Thoracic aorta (tissue), 2 donors: ENCODE results near the gene CENPS. TPM values are rescaled to one million over a fixed set of nuclear protein-coding genes. Genes with fewer than 3 reads are reported as not detected.
A peak's percentile ranks its signal among the peaks of the same experiment; 100 is the strongest.

Experiments used
- ATAC-seq: fragments of 150-250 bp; one replicate; pipeline ENCODE4 v1.8.0; 2017; ENCODE audit warnings: low read depth; ENCODE audit not compliant: insufficient number of reproducible peaks, low FRiP score
- DNase-seq: peaks from one replicate; pipeline ENCODE4 v3.0.0-alpha.2; 2020; ENCODE audit warnings: low spot score
- H3K27ac ChIP-seq, 2 donors: fragments of 200-600 bp; sonication (generic); 1 replicate in 1 of 2; 2 replicates in 1 of 2; pipeline ENCODE4 v1.5.1; 2016; ENCODE audit warnings: mild to moderate bottlenecking in 2 of 2, moderate library complexity in 2 of 2
- H3K27me3 ChIP-seq: fragments of 200-600 bp; sonication (generic); replicated peaks from 2 replicates; pipeline ENCODE4 v1.6.0; 2016; ENCODE audit warnings: mild to moderate bottlenecking; ENCODE audit not compliant: insufficient read depth
- H3K36me3 ChIP-seq: fragments of 200-600 bp; sonication (generic); one replicate; pipeline ENCODE4 v1.5.1; 2016
- H3K4me1 ChIP-seq, 2 donors: fragments of 200-600 bp; sonication (generic); 1 replicate in 1 of 2; 2 replicates in 1 of 2; pipeline versions ENCODE4 v1.5.1 to v1.6.0; 2016; ENCODE audit warnings: low read depth in 2 of 2, mild to moderate bottlenecking in 1 of 2; ENCODE audit not compliant: control insufficient read depth in 1 of 2
- H3K4me3 ChIP-seq: fragments of 200-600 bp; sonication (generic); 2 replicates; pipeline ENCODE4 v1.5.1; 2016; ENCODE audit warnings: mild to moderate bottlenecking
- H3K9me3 ChIP-seq: fragments of 200-600 bp; sonication (generic); 2 replicates; pipeline ENCODE4 v1.5.1; 2016
- CTCF ChIP-seq: fragments of 200-600 bp; sonication (generic); IDR thresholded peaks from one replicate; pipeline ENCODE4 v1.5.1; 2019; ENCODE audit warnings: antibody characterized with exemption
- total RNA-seq, 2 donors: library from RNA; depleted of rRNA; stranded (reverse); fragments of >200 nt; gene quantifications; one replicate each; pipeline versions ENCODE4 v1.1.0 to v1.2.3, GENCODE V29; 2016

The CENPS gene
- total RNA-seq, 2 donors from 2014 or later = 6.4 to 10.4 TPM

GRCh38 chr1:10444795-10445397 is 14.7 kb downstream of the CENPS start:
- Histone ChIP-seq H3K4me1 (no peaks in the 10 kb centered on the region), H3K4me3 (no peak overlapping the region), H3K27ac (no peak overlapping the region), H3K27me3 (no peaks in the 10 kb centered on the region), H3K36me3 (no peaks in the 10 kb centered on the region), H3K9me3 (no peaks in the 10 kb centered on the region)
- TF ChIP-seq CTCF = no peak
- ATAC-seq = no peak
- DNase-seq = no peak

GRCh38 chr1:10446790-10447422 is 16.7 kb downstream of the CENPS start:
- no peaks in the 10 kb centered on the region for H3K9me3 ChIP-seq
- DNase-seq = no peak
- no peak overlapping the region for H3K27ac ChIP-seq
- no peaks in the 10 kb centered on the region for H3K36me3 ChIP-seq
- no peak for ATAC-seq
- no peak for TF ChIP-seq CTCF
- H3K27me3 ChIP-seq = no peaks in the 10 kb centered on the region
- no peak overlapping the region for H3K4me3 ChIP-seq
- peaks cover 0 to 18% of the 10 kb centered on the region in 2 donors for H3K4me1 ChIP-seq

GRCh38 chr1:10449751-10450150 is 19.5 kb downstream of the CENPS start, which contains the start of gene CORT:
Gene CORT, plus strand, starts transcription at chr1:10450031. Its CDS starts 193 bp downstream, at chr1:10450224.
- Histone ChIP-seq H3K4me3 (no peak within 1 kb of the TSS), H3K9me3 (no peaks in the 10 kb centered on the region), H3K36me3 (no peaks in the 10 kb centered on the region), H3K27ac (no peak within 1 kb of the TSS), H3K27me3 (no peaks in the 10 kb centered on the region), H3K4me1 (peaks cover 0 to 18% of the 10 kb centered on the region in 2 donors)
- ATAC-seq = no peak
- TF ChIP-seq CTCF = no peak
- DNase-seq = no peak

GRCh38 chr1:10450156-10450814 is 20.1 kb downstream of the CENPS start:
- peaks cover 0 to 18% of the 10 kb centered on the region in 2 donors for H3K4me1 ChIP-seq
- H3K9me3 ChIP-seq = no peaks in the 10 kb centered on the region
- TF ChIP-seq CTCF = no peak
- H3K4me3 ChIP-seq = no peak overlapping the region
- no peak overlapping the region for H3K27ac ChIP-seq
- ATAC-seq = no peak
- no peak for DNase-seq
- H3K36me3 ChIP-seq = no peaks in the 10 kb centered on the region
- H3K27me3 ChIP-seq = no peaks in the 10 kb centered on the region

- Histone ChIP-seq H3K27ac (no peak overlapping the region), H3K4me1 (peaks cover 0 to 18% of the 10 kb centered on the region in 2 donors), H3K27me3 (no peaks in the 10 kb centered on the region), H3K4me3 (peak overlapping the region; percentile 42), H3K36me3 (no peaks in the 10 kb centered on the region), H3K9me3 (no peaks in the 10 kb centered on the region)
- ATAC-seq = no peak
- TF ChIP-seq CTCF = no peak
- no peak for DNase-seq
These were observed 20.6 kb downstream of the CENPS start for GRCh38 chr1:10450836-10451235.
